Iris pigment epithelial cell (primary cell): ENCODE results near the gene ESPL1.
A peak's percentile ranks its signal among the peaks of the same experiment; 100 is the strongest.

Source experiments
- DNase-seq: peaks from one replicate; pipeline ENCODE4 v3.0.0-alpha.2; 2011; ENCODE audit warnings: low read depth

The ESPL1 gene

DNA sequence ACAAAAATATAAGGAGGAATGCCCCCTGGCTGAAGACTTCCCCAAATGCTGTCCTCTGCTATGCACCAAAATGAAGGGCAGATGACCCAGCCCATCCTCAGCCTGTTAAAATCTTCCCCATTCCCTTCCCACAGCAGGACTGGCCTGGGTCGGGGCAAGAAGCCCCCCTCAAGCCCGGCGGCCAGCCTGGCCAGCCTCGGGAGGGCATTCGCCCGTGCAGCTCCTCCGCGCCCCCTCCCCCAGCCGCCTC, 36.5 kb upstream of the ESPL1 start:
- DNase-seq = no peak

GRCh38 chr12:53231921-53232645, 36.0 kb upstream of the ESPL1 start, which contains the start of gene RARG:
RARG (minus strand) TSS chr12:53232209; CDS start chr12:53227545, 4,664 bp downstream.
- DNase-seq = no peak

DNA sequence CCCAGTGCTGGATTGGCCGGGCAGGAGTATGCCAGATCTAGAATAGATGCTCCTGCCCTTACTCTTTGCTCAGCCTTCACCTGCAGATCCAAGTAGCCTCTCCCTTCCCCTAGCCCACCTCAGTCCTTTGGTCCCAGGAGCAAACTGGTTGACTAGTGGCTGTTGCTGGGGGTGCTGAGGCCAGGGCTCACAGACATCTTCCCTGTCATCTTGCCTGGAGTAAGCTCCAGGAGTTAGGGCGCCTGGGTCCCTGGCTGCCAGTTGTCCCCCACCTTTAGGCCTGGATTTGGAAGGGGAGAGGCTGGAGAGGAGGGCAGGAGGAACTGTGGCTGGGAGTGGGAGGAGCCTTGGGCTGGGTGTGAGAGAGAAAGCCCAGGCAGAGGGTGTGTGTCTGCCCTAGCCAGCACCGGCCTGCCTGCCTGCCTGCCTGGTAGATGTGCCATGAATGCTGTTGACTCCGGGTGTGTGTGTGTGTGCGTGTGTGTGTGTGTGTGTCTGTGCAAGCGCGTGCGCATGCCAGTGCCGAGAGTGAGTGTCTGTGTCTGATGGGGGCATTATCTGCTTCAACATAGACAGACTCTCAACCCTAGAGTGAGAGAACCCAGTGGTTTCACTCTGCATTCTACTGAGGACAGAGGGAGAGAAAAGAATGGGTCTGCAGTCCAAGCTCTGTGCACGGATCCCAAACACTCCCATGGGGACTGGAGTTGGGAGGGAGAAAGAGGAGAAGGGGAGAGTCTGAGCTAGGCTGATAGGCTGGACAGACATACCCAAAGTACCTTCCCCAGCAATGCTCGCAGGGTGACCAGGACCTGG, 35.2 kb upstream of the ESPL1 start:
- DNase-seq = no peak

GRCh38 chr12:53233671-53234121, 34.4 kb upstream of the ESPL1 start:
- DNase-seq = no peak

DNA sequence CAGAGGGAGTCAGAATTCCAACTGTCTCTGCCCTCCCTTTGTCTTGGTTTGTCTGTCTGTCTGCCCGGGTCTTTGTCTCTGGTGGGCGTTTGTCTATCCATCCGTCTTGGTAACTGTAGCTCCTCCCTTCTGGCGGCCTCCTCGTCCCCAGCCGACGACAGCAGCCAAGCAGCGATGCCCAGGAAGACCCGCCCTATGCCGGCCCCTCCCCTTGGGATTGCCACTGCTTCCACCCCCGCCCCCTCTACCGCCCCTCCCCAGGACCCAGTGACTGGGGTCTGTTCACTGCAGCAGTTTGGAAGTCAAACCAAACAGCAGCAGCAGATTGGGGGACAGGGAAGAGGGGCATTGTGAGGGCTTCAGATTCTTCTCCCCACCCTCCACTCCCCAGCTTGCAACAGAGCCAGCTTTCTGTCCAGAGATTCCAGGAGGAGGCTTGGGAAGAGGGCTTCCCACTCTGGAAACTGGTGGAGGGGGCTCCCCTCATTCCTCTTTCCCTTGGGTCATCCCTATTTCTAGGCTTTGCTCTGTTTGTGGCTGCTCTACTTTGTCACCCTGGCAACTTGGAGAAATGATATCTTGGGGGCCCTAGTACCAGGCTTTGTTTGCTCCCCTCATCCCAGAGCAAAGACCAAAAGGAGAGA, 33.7 kb upstream of the ESPL1 start:
- DNase-seq = no peak

DNA sequence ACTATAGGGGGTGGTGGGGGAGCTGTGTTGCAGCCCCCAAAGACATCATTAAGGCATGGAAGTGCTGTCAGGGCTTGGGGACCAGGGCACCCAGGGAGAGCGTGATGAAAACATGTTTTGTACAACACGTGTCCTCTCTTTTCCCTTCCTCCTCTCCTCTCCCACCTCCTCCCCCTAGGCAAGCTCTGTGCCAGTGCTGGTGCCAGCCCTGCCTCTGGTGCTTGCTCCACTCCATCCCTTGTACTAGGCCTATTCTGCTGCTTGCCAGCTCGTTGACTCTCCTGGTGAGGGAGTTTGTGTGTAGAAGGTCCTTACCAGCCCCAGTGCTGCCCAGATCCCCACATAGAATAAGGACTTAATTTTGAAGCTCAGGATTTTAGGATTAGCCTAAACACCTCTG, 32.9 kb upstream of the ESPL1 start:
- no peak for DNase-seq

GRCh38 chr12:53235742-53236442, 32.2 kb upstream of the ESPL1 start:
- no peak for DNase-seq

DNA sequence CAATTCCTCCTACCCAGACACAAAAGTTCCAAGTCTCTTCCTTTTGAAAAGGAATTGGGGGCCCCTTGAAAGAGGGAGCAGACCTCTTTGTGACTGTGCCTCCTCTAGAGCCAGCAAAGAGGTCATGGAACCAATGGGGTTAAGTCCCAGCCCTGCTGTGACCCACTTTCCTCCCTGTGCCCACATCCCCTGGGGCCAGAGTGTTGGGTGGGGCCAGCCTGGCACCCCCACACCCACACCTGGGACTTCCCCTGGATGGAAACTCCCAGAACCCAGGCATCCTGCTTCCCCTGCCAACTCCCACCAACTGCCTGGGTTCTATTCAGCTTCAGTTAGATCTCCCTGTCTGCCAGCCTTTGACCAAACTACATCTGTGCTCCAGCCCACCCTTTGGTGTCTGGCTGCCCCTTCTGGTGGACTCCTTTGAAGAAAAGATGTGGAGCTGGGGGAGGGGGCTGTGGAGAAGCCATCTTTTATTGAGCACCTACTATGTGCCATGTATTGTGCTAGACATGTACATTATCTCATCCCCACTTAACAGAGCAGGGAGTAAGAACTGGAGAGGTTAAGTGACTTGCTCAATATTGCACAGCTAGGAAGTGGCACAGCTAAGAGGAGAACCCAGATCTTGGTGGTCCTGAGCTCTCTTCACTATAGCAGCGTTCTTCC, 31.5 kb upstream of the ESPL1 start:
- no peak for DNase-seq

DNA sequence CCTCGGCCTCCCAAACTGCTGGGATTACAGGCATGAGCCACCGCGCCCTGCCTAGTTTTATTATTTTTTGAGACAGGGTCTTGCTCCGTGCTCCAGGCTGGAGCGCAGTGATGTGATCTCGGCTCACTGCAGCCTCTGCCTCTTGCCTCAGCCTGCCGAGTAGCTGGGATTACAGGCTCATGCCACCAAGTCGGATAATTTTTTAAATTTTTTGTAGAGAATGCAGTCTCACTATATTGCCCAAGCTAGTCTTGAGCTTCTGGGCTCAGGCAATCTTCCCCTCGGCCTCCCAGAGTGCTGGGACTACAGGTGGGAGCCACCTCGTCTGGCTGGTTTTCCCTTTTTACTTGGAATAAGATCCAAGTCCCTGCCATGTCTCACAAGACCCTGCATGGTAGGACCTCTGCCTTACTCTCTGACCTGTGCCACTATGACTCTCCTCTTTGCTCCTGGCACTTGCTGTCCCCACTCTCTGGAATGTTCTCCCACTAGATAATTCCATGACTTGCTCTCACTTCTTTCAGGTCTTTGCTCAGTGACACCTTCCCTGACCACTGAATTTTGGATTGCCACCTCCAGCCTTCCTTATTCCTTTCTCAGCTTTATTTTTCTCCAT, 28.3 kb upstream of the ESPL1 start:
- no peak for DNase-seq

- no peak for DNase-seq
These were observed 26.3 kb upstream of the ESPL1 start for GRCh38 chr12:53241623-53242412.

DNA sequence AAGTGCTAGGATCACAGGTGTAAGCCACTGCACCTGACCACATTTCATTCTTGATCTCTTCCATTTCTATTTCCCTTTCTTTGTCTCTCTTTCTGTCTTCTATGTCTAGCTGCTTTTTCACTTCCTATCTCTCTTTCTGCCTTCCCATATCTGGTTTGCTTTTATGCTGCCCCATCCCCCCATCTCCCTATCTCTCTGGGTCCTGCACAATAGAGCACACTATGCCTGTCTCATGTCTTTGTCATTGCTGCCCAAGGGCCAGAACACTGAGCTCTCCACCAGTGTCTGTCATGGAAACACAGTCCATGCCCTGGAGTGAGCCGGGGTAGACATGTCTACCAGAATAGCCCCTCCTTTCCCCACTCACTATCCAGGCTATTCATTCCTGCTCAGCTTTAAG, 23.8 kb upstream of the ESPL1 start:
- no peak for DNase-seq

GRCh38 chr12:53245286-53245685, 22.8 kb upstream of the ESPL1 start:
- no peak for DNase-seq

GRCh38 chr12:53251477-53252348, 16.4 kb upstream of the ESPL1 start:
- peak; percentile 63 for DNase-seq

DNA sequence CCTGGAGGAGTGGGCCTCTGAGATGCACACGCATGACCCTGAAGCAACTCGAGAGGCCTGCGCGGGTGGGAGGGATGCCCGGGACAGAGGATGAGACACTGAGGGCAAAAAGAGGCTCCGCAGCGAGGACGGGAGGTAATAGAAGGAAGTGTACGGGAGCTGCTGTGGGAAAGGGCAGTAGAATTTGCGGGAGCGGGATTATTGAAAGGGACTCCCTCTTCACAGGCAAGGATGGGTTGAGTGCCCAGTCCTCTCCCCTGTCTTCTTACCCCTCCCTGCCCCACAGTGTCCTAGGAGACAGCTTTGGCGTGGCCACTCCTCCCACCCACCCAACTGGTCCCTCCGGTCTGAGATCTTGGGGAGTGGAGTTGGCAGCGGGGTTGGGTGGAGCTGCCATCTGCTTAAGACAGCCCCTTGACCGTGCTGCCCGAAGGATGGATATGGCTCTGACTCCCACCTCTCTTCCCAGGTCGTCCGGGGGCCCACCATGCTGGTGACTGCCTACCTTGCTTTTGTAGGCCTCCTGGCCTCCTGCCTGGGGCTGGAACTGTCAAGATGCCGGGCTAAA, 15.7 kb upstream of the ESPL1 start:
- peak; percentile 26 for DNase-seq

DNA sequence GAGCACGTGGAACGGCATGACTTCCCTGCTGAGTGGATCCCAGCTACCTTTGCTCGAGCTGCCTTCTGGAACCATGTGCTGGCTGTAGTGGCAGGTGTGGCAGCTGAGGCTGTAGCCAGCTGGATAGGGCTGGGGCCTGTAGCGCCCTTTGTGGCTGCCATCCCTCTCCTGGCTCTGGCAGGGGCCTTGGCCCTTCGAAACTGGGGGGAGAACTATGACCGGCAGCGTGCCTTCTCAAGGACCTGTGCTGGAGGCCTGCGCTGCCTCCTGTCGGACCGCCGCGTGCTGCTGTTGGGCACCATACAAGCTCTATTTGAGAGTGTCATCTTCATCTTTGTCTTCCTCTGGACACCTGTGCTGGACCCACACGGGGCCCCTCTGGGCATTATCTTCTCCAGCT, 14.8 kb upstream of the ESPL1 start:
- no peak for DNase-seq

GRCh38 chr12:53254816-53255545, 13.1 kb upstream of the ESPL1 start:
- no peak for DNase-seq

GRCh38 chr12:53255996-53256395, 12.1 kb upstream of the ESPL1 start:
- DNase-seq = no peak
